ENCODE data around the gene EZR.

DNA sequence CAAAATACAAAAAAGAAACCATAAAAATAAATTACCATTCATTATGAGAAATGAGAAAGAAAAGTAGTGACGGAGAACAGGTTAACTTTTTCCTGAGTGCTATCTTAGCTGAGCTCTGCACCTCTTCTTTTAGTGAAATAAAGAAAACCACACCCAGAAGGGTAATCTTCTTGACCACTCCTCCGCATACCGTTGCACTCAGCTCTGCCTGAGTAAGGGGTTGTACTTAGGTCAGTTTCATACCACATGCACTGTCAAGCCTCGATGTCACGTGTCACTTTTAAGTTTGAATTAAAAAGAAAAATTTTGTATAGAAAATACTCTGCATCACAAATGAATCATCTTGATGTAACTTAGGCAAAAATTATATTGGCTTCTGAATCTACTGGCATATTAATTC is 2.8 kb downstream of the EZR start:
- TF ChIP-seq YY1 (IDR thresholded peaks at IDR 0.05; ENCODE audit: insufficient read depth, insufficient read length) (no peak), ZNF274 (IDR thresholded peaks at IDR 0.05; ENCODE audit: low read depth, low read length) (no peak)

All from NT2/D1 (cell line).